Fibroblast of lung (primary cell): Measurements from ENCODE around the gene CCDC169. TPM values are rescaled to one million over a fixed set of nuclear protein-coding genes. Genes with fewer than 3 reads are reported as not detected.
A peak's percentile ranks its signal among the peaks of the same experiment; 100 is the strongest.
"Not testable (repeated sequence)": the region's sequence is repeated elsewhere in the genome, so short reads cannot be mapped to it uniquely, and the experiment has no call there.

ENCODE experiments used
- DNase-seq, 2 donors: peaks; one replicate each; pipeline versions ENCODE4 v3.0.0 to v3.0.0-alpha.2; 2010; ENCODE audit warnings: low read depth in 2 of 2
- H2AFZ ChIP-seq: 2 replicates; pipeline ENCODE4 v1.5.1; 2012; ENCODE audit warnings: low read length, control low read depth, inconsistent platforms
- H3K27ac ChIP-seq: 2 replicates; pipeline ENCODE4 v1.5.1; 2011; ENCODE audit warnings: low read length, control low read depth; ENCODE audit not compliant: insufficient read depth
- H3K27me3 ChIP-seq: 2 replicates; pipeline ENCODE4 v1.5.1; 2011; ENCODE audit warnings: mild to moderate bottlenecking, low read length; ENCODE audit not compliant: control insufficient read depth, insufficient read depth
- H3K36me3 ChIP-seq: 2 replicates; pipeline ENCODE4 v1.5.1; 2011; ENCODE audit warnings: low read length; ENCODE audit not compliant: control insufficient read depth, insufficient read depth
- H3K4me1 ChIP-seq: 2 replicates; pipeline ENCODE4 v1.5.1; 2011; ENCODE audit warnings: low read length; ENCODE audit not compliant: control insufficient read depth, insufficient read depth; ENCODE audit errors: extremely low read depth
- H3K4me2 ChIP-seq: 2 replicates; pipeline ENCODE4 v1.5.1; 2011; ENCODE audit warnings: low read length, control low read depth; ENCODE audit not compliant: insufficient read depth; ENCODE audit errors: extremely low read depth
- H3K4me3 ChIP-seq, 4 experiments: fragments of 200-600 bp in 1 of 4; sonication (generic) in 1 of 4; replicated peaks in 1 of 4; 2 replicates each; pipeline ENCODE4 v1.5.1; 2011 to 2016; ENCODE audit warnings: low read length in 4 of 4, low read depth in 3 of 4, mild to moderate bottlenecking in 3 of 4, control low read depth in 2 of 4, inconsistent platforms in 1 of 4, mixed read lengths in 1 of 4; ENCODE audit not compliant: insufficient read depth in 1 of 4; ENCODE audit errors: control extremely low read depth in 1 of 4
- H3K79me2 ChIP-seq: 2 replicates; pipeline ENCODE4 v1.5.1; 2012; ENCODE audit warnings: mild to moderate bottlenecking, low read length, inconsistent platforms; ENCODE audit not compliant: control insufficient read depth, insufficient read depth
- H3K9ac ChIP-seq: 2 replicates; pipeline ENCODE4 v1.5.1; 2011; ENCODE audit warnings: mild to moderate bottlenecking, low read length, control low read depth; ENCODE audit not compliant: insufficient read depth
- H3K9me3 ChIP-seq: 2 replicates; pipeline ENCODE4 v1.5.1; 2012; ENCODE audit warnings: low read depth, low read length; ENCODE audit not compliant: control insufficient read depth, insufficient read depth
- H4K20me1 ChIP-seq: 2 replicates; pipeline ENCODE4 v1.5.1; 2011; ENCODE audit warnings: low read length; ENCODE audit not compliant: control insufficient read depth, insufficient read depth; ENCODE audit errors: extremely low read depth
- CTCF ChIP-seq, 2 donors: IDR thresholded peaks in 1 of 2; conservative IDR thresholded peaks in 1 of 2; 1 replicate in 1 of 2; 2 replicates in 1 of 2; pipeline ENCODE4 v1.5.1; 2011 to 2012; ENCODE audit warnings: low read length in 2 of 2, control low read depth in 1 of 2, inconsistent platforms in 1 of 2, low read depth in 1 of 2, mild to moderate bottlenecking in 1 of 2
- EZH2 ChIP-seq: IDR thresholded peaks from 2 replicates; pipeline ENCODE4 v1.5.1; 2012; ENCODE audit warnings: low read length, control low read depth, mild to moderate bottlenecking; ENCODE audit errors: missing control alignments
- polyA plus RNA-seq, 2 donors: library from polyadenylated mRNA; depleted of rRNA in 1 of 2; stranded (reverse) in 1 of 2; unstranded in 1 of 2; fragments of >200 nt; gene quantifications; 2 replicates each; pipeline ENCODE4 v1.2.1, GENCODE V29; 2011 to 2012; ENCODE audit warnings: missing spikeins in 1 of 2
- total RNA-seq: library from RNA; depleted of rRNA; stranded (reverse); fragments of >200 nt; gene quantifications from 2 replicates; pipeline ENCODE4 v1.2.1, GENCODE V29; 2014

CCDC169 gene
- total and polyA plus RNA-seq, 2 donors (not counting 1 experiment from before 2014, with no cell fraction given) = 2.9 to 7.1 TPM

DNA sequence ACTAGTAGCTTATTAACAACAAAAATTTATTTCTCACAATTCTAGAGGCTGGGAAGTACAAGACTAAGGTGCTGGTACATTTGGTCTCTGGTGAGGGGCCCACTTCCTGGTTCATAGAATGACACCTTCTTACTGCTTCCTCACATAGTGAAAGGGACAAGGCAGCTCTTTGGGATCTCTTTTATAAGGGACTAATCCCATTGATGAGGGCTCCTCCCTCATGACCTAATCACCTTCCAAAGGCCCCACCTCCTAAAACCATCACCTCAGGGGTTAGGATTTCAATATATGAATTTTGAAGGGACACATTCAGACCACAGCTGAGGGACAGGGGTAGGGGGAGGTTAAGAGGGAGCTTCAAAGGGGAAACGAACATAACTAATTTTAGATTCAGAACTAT, 28.3 kb upstream of the CCDC169 start:
- TF ChIP-seq CTCF (conservative IDR thresholded peaks at IDR 0.05 in 1 of 2, IDR thresholded peaks at IDR 0.05 in 1 of 2; ENCODE audit: low read depth in 1 of 2, low read length in 2 of 2) = no peak
- no peak for TF ChIP-seq EZH2
- Histone ChIP-seq H3K4me3 (no peak overlapping the region), H3K36me3 (peaks cover 4% of the 10 kb centered on the region), H3K79me2 (peaks cover 9% of the 10 kb centered on the region), H3K27ac (no peak overlapping the region), H4K20me1 (no peaks in the 10 kb centered on the region), H3K27me3 (no peaks in the 10 kb centered on the region), H3K9me3 (no peaks in the 10 kb centered on the region), H3K9ac (no peak overlapping the region), H3K4me2 (no peak overlapping the region), H3K4me1 (no peaks in the 10 kb centered on the region), H2AFZ (no peak overlapping the region)
- no peak for DNase-seq

GRCh38 chr13:36324881-36325280, 27.3 kb upstream of the CCDC169 start:
- not testable (repeated sequence) for H3K79me2 ChIP-seq, H3K27me3 ChIP-seq, H3K9me3 ChIP-seq, H3K4me1 ChIP-seq, H3K9ac ChIP-seq, H2AFZ ChIP-seq, H3K36me3 ChIP-seq, H3K4me3 ChIP-seq, DNase-seq, H3K4me2 ChIP-seq, H3K27ac ChIP-seq, H4K20me1 ChIP-seq

- Histone ChIP-seq H3K4me3 (no peak overlapping the region), H3K79me2 (no peaks in the 10 kb centered on the region), H3K4me1 (no peaks in the 10 kb centered on the region), H3K4me2 (no peak overlapping the region), H4K20me1 (no peaks in the 10 kb centered on the region), H3K27me3 (no peaks in the 10 kb centered on the region), H2AFZ (no peak overlapping the region), H3K9ac (no peak overlapping the region), H3K9me3 (no peaks in the 10 kb centered on the region), H3K27ac (no peak overlapping the region), H3K36me3 (peaks cover 4% of the 10 kb centered on the region)
- peak in 1 of 2 donors; percentile 60 for DNase-seq
- TF ChIP-seq CTCF (conservative IDR thresholded peaks at IDR 0.05 in 1 of 2, IDR thresholded peaks at IDR 0.05 in 1 of 2; ENCODE audit: low read depth in 1 of 2, low read length in 2 of 2) (no peak), EZH2 (no peak)
These were observed 26.4 kb upstream of the CCDC169 start for GRCh38 chr13:36323951-36324566.
